H9 (cell line): ENCODE data around the gene GAPDH. TPM values are rescaled to one million over a fixed set of nuclear protein-coding genes. Genes with fewer than 3 reads are reported as not detected.
A peak's percentile ranks its signal among the peaks of the same experiment; 100 is the strongest.

Experiments
- DNase-seq: peaks from one replicate; pipeline ENCODE4 v3.0.0-alpha.2; 2017
- H2AFZ ChIP-seq: one replicate; pipeline ENCODE4 v1.6.1; 2013; ENCODE audit warnings: mild to moderate bottlenecking, low read length, control low read depth, moderate library complexity
- H2AK5ac ChIP-seq: 2 replicates; pipeline ENCODE4 v1.6.1; 2013; ENCODE audit warnings: low read length, control low read depth, mixed read lengths; ENCODE audit not compliant: insufficient read length
- H2BK120ac ChIP-seq: one replicate; pipeline ENCODE4 v1.6.1; 2013; ENCODE audit warnings: low read depth, mild to moderate bottlenecking, low read length, control low read depth, inconsistent platforms; ENCODE audit not compliant: poor library complexity, severe bottlenecking
- H2BK12ac ChIP-seq: 2 replicates; pipeline ENCODE4 v1.6.1; 2013; ENCODE audit warnings: low read length, control low read depth, mixed read lengths, low read depth; ENCODE audit not compliant: insufficient read length
- H2BK15ac ChIP-seq: 2 replicates; pipeline ENCODE4 v1.6.1; 2013; ENCODE audit warnings: low read depth, low read length, control low read depth
- H2BK20ac ChIP-seq: one replicate; pipeline ENCODE4 v1.6.1; 2013; ENCODE audit warnings: low read depth, mild to moderate bottlenecking, low read length, control low read depth, inconsistent platforms; ENCODE audit not compliant: poor library complexity, severe bottlenecking
- H2BK5ac ChIP-seq: 2 replicates; pipeline ENCODE4 v1.6.1; 2013; ENCODE audit warnings: low read length, control low read depth, mixed read lengths; ENCODE audit not compliant: insufficient read length
- H3K14ac ChIP-seq: 2 replicates; pipeline ENCODE4 v1.6.1; 2013; ENCODE audit warnings: low read length, control low read depth; ENCODE audit not compliant: insufficient read depth
- H3K18ac ChIP-seq: 2 replicates; pipeline ENCODE4 v1.6.1; 2013; ENCODE audit warnings: low read depth, mild to moderate bottlenecking, mixed read lengths, low read length, control low read depth; ENCODE audit not compliant: insufficient read length
- H3K23ac ChIP-seq: 2 replicates; pipeline ENCODE4 v1.6.1; 2013; ENCODE audit warnings: low read length, control low read depth, mixed read lengths, low read depth; ENCODE audit not compliant: insufficient read length
- H3K23me2 ChIP-seq: 2 replicates; pipeline ENCODE4 v1.6.1; 2013; ENCODE audit warnings: low read depth, mild to moderate bottlenecking, mixed read lengths, low read length, control low read depth; ENCODE audit not compliant: insufficient read length, poor library complexity, severe bottlenecking
- H3K27ac ChIP-seq: 2 replicates; pipeline ENCODE4 v1.5.1; 2013; ENCODE audit warnings: low read length, control low read depth, mixed read lengths, low read depth; ENCODE audit not compliant: insufficient read length
- H3K27me3 ChIP-seq: 2 replicates; pipeline ENCODE4 v1.6.1; 2013; ENCODE audit warnings: low read length, control low read depth, inconsistent platforms; ENCODE audit not compliant: insufficient read depth
- H3K4ac ChIP-seq: 2 replicates; pipeline ENCODE4 v1.6.1; 2013; ENCODE audit warnings: low read depth, mild to moderate bottlenecking, control low read depth, inconsistent platforms, low read length, moderate library complexity
- H3K4me1 ChIP-seq: 2 replicates; pipeline ENCODE4 v1.6.1; 2013; ENCODE audit warnings: low read length, control low read depth, inconsistent platforms; ENCODE audit not compliant: insufficient read depth
- H3K4me2 ChIP-seq: 2 replicates; pipeline ENCODE4 v1.6.1; 2013; ENCODE audit warnings: low read length, control low read depth, mixed read lengths; ENCODE audit not compliant: insufficient read length, insufficient read depth
- H3K56ac ChIP-seq: 2 replicates; pipeline ENCODE4 v1.6.1; 2013; ENCODE audit warnings: low read depth, mild to moderate bottlenecking, mixed read lengths, low read length, control low read depth; ENCODE audit not compliant: insufficient read length
- H3K79me1 ChIP-seq: 2 replicates; pipeline ENCODE4 v1.6.1; 2013; ENCODE audit warnings: low read depth, mild to moderate bottlenecking, moderate library complexity, low read length, control low read depth, inconsistent platforms; ENCODE audit not compliant: insufficient read depth, poor library complexity, severe bottlenecking
- H3K79me2 ChIP-seq: 2 replicates; pipeline ENCODE4 v1.6.1; 2013; ENCODE audit warnings: low read length, control low read depth, inconsistent platforms; ENCODE audit not compliant: insufficient read depth
- H3K9ac ChIP-seq: 2 replicates; pipeline ENCODE4 v1.6.1; 2013; ENCODE audit warnings: low read length, control low read depth, mixed read lengths; ENCODE audit not compliant: insufficient read length; ENCODE audit errors: extremely low read depth
- H3K9me3 ChIP-seq: one replicate; pipeline ENCODE4 v1.6.1; 2013; ENCODE audit warnings: low read depth, low read length, inconsistent platforms; ENCODE audit not compliant: control insufficient read depth
- H3T11ph ChIP-seq: one replicate; pipeline ENCODE4 v1.6.1; 2013; ENCODE audit warnings: mild to moderate bottlenecking, low read length, control low read depth, inconsistent platforms
- H4K20me1 ChIP-seq: one replicate; pipeline ENCODE4 v1.6.1; 2013; ENCODE audit not compliant: control insufficient read depth, insufficient read length, insufficient read depth
- H4K5ac ChIP-seq: 2 replicates; pipeline ENCODE4 v1.6.1; 2013; ENCODE audit warnings: low read depth, mild to moderate bottlenecking, mixed read lengths, low read length, control low read depth; ENCODE audit not compliant: insufficient read length
- H4K8ac ChIP-seq: replicated peaks from 2 replicates; pipeline ENCODE4 v1.6.1; 2013; ENCODE audit warnings: low read length, control low read depth, mixed read lengths, low read depth; ENCODE audit not compliant: insufficient read length
- H4K91ac ChIP-seq: 2 replicates; pipeline ENCODE4 v1.6.1; 2013; ENCODE audit warnings: low read depth, mild to moderate bottlenecking, moderate library complexity, mixed read lengths, low read length, control low read depth; ENCODE audit not compliant: insufficient read length
- H3K27ac Mint-ChIP-seq, 3 experiments: 2 replicates in 2 of 3; 3 replicates in 1 of 3; pipeline ENCODE4 v1.8.0; 2020 to 2021; ENCODE audit warnings: mixed read lengths in 3 of 3, mild to moderate bottlenecking in 1 of 3, moderate library complexity in 1 of 3
- H3K27me3 Mint-ChIP-seq: 2 replicates; pipeline ENCODE4 v1.8.0; 2021; ENCODE audit warnings: low read depth, mild to moderate bottlenecking, moderate library complexity, mixed read lengths
- H3K36me3 Mint-ChIP-seq, 3 experiments: 2 replicates in 2 of 3; 3 replicates in 1 of 3; pipeline ENCODE4 v1.8.0; 2020 to 2021; ENCODE audit warnings: low read depth in 3 of 3, mixed read lengths in 3 of 3; ENCODE audit not compliant: insufficient read depth in 1 of 3
- H3K4me1 Mint-ChIP-seq, 2 experiments: 2 replicates each; pipeline ENCODE4 v1.8.0; 2020; ENCODE audit warnings: mixed read lengths in 2 of 2
- H3K4me3 Mint-ChIP-seq, 2 experiments: 2 replicates in 1 of 2; 3 replicates in 1 of 2; pipeline ENCODE4 v1.8.0; 2020 to 2021; ENCODE audit warnings: mild to moderate bottlenecking in 2 of 2, mixed read lengths in 2 of 2, moderate library complexity in 1 of 2
- H3K9me3 Mint-ChIP-seq, 2 experiments: 2 replicates in 1 of 2; 3 replicates in 1 of 2; pipeline ENCODE4 v1.8.0; 2020; ENCODE audit warnings: mild to moderate bottlenecking in 2 of 2, mixed read lengths in 2 of 2, moderate library complexity in 1 of 2
- WGBS: extraction: QIAGEN DNeasy Blood & Tissue Kit; methylation state at CpG from one replicate; pipeline ENCODE4 v1.1.7; 2013; ENCODE audit warnings: missing lambda C conversion rate, low lambda C conversion rate, mixed read lengths; ENCODE audit not compliant: insufficient read length; ENCODE audit errors: extremely low coverage; 5-methylcytosine and 5-hydroxymethylcytosine counted together
- total RNA-seq: library from RNA; stranded (reverse); gene quantifications from 2 replicates; pipeline ENCODE4 v1.2.1, GENCODE V29; 2021
- TF ChIP-seq, protein P1 (sequence below): fragments of 200-600 bp; sonication (generic); conservative IDR thresholded peaks from 3 replicates; pipeline ENCODE4 v1.8.0; 2021; ENCODE audit warnings: antibody characterized with exemption, mild to moderate bottlenecking

The GAPDH gene
- total RNA-seq, 1 experiment from 2014 or later = 4,581 TPM

DNA sequence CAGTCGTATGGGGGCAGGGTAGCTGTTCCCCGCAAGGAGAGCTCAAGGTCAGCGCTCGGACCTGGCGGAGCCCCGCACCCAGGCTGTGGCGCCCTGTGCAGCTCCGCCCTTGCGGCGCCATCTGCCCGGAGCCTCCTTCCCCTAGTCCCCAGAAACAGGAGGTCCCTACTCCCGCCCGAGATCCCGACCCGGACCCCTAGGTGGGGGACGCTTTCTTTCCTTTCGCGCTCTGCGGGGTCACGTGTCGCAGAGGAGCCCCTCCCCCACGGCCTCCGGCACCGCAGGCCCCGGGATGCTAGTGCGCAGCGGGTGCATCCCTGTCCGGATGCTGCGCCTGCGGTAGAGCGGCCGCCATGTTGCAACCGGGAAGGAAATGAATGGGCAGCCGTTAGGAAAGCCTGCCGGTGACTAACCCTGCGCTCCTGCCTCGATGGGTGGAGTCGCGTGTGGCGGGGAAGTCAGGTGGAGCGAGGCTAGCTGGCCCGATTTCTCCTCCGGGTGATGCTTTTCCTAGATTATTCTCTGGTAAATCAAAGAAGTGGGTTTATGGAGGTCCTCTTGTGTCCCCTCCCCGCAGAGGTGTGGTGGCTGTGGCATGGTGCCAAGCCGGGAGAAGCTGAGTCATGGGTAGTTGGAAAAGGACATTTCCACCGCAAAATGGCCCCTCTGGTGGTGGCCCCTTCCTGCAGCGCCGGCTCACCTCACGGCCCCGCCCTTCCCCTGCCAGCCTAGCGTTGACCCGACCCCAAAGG lies 804 bp downstream of the GAPDH start:
- Histone ChIP-seq H4K8ac (no peak overlapping the region), H3K14ac (peak overlapping the region; percentile 91), H4K5ac (no peak overlapping the region), H3K79me1 (no peaks in the 10 kb centered on the region), H4K20me1 (peaks cover 2% of the 10 kb centered on the region), H3K9ac (peak overlapping the region; percentile 96), H3K4me2 (peak overlapping the region; percentile 73), H2BK15ac (no peak overlapping the region), H3K23me2 (peaks cover 18% of the 10 kb centered on the region), H3K9me3 (no peaks in the 10 kb centered on the region), H2BK5ac (no peak overlapping the region), H3K23ac (no peak overlapping the region), H3K4me1 (no peaks in the 10 kb centered on the region; the same call in 1 of the 2 replicates), H3K27me3 (no peaks in the 10 kb centered on the region), H2BK20ac (no peak overlapping the region), H4K91ac (no peak overlapping the region), H3T11ph (no peak overlapping the region), H2BK12ac (no peak overlapping the region), H2BK120ac (no peak overlapping the region), H3K4ac (no peak overlapping the region; the same call in 1 of the 2 replicates), H3K18ac (peak overlapping the region; percentile 86), H3K56ac (no peak overlapping the region), H2AFZ (no peak overlapping the region), H3K27ac (peak overlapping the region; percentile 47), H2AK5ac (no peak overlapping the region), H3K79me2 (peaks cover 9% of the 10 kb centered on the region; the same call in 1 of the 2 replicates)
- no CpG with 5 or more reads among the region's 52 CpGs for WGBS
- Mint-ChIP-seq H3K9me3 (no peaks in the 10 kb centered on the region; a peak in 1 of 5 replicates), H3K36me3 (peaks cover 47 to 76% (median 58%) of the 10 kb centered on the region in 3 experiments), H3K27ac (peak overlapping the region; percentile 99; a peak in 6 of 7 replicates), H3K4me1 (peaks cover 41 to 44% of the 10 kb centered on the region in 2 experiments), H3K27me3 (peaks cover 5% of the 10 kb centered on the region; the same call in 1 of the 2 replicates), H3K4me3 (peak overlapping the region; percentile 92 to 97)
- TF ChIP-seq, protein P1, sequence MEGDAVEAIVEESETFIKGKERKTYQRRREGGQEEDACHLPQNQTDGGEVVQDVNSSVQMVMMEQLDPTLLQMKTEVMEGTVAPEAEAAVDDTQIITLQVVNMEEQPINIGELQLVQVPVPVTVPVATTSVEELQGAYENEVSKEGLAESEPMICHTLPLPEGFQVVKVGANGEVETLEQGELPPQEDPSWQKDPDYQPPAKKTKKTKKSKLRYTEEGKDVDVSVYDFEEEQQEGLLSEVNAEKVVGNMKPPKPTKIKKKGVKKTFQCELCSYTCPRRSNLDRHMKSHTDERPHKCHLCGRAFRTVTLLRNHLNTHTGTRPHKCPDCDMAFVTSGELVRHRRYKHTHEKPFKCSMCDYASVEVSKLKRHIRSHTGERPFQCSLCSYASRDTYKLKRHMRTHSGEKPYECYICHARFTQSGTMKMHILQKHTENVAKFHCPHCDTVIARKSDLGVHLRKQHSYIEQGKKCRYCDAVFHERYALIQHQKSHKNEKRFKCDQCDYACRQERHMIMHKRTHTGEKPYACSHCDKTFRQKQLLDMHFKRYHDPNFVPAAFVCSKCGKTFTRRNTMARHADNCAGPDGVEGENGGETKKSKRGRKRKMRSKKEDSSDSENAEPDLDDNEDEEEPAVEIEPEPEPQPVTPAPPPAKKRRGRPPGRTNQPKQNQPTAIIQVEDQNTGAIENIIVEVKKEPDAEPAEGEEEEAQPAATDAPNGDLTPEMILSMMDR = 0 out of 3 replicates have a peak, but pooled peaks have one; percentile 16
- peak; percentile 80 for DNase-seq
